ENCODE data around the gene NSMCE4A.

GRCh38 chr10:121936295-121936694, 38.7 kb downstream of the NSMCE4A start:
- TF ChIP-seq, protein P1, sequence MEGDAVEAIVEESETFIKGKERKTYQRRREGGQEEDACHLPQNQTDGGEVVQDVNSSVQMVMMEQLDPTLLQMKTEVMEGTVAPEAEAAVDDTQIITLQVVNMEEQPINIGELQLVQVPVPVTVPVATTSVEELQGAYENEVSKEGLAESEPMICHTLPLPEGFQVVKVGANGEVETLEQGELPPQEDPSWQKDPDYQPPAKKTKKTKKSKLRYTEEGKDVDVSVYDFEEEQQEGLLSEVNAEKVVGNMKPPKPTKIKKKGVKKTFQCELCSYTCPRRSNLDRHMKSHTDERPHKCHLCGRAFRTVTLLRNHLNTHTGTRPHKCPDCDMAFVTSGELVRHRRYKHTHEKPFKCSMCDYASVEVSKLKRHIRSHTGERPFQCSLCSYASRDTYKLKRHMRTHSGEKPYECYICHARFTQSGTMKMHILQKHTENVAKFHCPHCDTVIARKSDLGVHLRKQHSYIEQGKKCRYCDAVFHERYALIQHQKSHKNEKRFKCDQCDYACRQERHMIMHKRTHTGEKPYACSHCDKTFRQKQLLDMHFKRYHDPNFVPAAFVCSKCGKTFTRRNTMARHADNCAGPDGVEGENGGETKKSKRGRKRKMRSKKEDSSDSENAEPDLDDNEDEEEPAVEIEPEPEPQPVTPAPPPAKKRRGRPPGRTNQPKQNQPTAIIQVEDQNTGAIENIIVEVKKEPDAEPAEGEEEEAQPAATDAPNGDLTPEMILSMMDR (IDR thresholded peaks at IDR 0.05 in 4 of 5, conservative IDR thresholded peaks at IDR 0.05 in 1 of 5), result no peak
- no peak for TF ChIP-seq POLR2A (IDR thresholded peaks at IDR 0.05)
